Measurements from ENCODE around the gene TBL1X.

DNA sequence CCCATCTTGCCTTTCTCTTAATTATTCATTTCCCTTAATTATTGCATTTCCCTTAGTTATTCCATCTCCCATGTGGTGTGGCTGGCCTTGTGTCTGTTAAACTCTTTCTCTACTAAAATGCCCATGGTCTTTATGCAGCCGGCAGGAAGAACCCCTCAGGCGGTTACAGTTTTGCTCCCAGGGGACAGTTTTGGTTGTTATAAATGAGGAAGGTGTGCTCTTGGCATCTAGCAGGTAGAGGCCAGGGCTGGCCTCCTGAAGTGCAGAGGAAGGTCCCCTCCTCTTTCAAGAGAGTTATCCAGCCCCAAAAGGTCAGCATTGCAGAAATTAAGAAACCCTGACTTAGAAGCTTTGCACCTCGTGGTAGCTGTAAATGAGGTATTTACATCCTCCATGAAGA is 18.0 kb downstream of the TBL1X start:
- TF ChIP-seq, protein P1, sequence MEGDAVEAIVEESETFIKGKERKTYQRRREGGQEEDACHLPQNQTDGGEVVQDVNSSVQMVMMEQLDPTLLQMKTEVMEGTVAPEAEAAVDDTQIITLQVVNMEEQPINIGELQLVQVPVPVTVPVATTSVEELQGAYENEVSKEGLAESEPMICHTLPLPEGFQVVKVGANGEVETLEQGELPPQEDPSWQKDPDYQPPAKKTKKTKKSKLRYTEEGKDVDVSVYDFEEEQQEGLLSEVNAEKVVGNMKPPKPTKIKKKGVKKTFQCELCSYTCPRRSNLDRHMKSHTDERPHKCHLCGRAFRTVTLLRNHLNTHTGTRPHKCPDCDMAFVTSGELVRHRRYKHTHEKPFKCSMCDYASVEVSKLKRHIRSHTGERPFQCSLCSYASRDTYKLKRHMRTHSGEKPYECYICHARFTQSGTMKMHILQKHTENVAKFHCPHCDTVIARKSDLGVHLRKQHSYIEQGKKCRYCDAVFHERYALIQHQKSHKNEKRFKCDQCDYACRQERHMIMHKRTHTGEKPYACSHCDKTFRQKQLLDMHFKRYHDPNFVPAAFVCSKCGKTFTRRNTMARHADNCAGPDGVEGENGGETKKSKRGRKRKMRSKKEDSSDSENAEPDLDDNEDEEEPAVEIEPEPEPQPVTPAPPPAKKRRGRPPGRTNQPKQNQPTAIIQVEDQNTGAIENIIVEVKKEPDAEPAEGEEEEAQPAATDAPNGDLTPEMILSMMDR (optimal IDR thresholded peaks at IDR 0.05 in 1 of 3, IDR thresholded peaks at IDR 0.05 in 1 of 3, conservative IDR thresholded peaks at IDR 0.05 in 1 of 3; ENCODE audit: extremely low read depth in 1 of 3, insufficient read depth in 2 of 3, low read length in 3 of 3), result no peak
- no peak for TF ChIP-seq EZH2 (IDR thresholded peaks at IDR 0.05; ENCODE audit: low read length)

All from keratinocyte (primary cell).